Measurements from ENCODE around the gene CUBN.

Gene CUBN

DNA sequence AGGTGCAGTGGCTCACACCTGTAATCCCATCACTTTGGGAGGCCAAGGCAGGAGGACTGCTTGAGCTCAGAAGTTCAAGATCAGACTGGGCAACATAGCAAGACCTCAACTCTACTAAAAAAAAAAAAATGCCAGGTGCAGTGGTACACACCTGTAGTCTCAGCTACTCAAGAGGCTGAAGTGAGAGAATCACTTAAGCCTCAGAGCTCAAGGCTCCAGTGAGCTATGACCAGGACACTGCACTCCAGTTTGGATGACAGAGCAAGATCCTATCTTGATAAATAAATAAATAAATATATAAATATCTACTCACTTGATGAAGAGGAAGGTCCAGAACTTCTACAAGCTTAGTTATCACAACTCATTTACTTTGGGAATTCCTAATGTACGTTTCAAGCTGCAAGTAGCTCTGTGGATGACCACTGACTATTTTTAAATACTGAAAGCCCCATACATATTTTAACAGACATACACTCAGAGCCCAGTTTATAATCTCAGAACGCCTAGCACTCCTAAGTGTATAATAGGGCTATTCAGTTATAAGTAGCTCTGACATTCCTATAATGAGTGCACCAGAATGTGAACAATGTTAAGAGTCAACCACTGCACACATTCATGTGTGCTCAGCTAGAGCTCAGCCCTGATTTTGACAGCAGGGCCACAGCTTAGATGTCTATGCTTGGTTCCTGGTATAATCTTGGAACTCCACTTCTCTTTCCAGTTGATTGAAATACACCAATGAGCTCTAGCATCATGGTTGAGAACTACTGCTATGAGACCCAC lies 119.1 kb downstream of the CUBN start:
- H3K27ac ChIP-seq = no peak overlapping the region
- TF ChIP-seq CTCF (conservative IDR thresholded peaks at IDR 0.05) = no peak
- TF ChIP-seq ZFX (IDR thresholded peaks at IDR 0.05) = no peak

GRCh38 chr10:17009212-17009700 lies 120.4 kb downstream of the CUBN start:
- no peak overlapping the region for H3K27ac ChIP-seq

DNA sequence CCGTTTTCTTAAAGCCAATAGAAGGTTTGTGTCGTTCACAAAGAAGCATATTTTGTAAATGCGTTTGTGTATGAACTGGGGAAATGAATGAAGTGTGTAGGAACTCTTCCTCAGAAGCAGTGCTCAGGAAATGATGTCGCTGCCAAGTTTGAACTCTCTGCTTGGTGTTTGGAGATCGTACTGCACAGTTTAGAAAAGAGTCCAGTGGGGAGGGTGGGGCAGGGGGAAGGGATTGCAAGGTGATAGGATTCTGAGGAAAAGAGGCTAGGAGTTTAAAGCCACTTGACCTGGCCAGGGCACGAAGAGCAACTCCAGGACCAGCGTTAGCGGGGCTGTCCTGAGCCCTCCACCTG lies 122.2 kb downstream of the CUBN start:
- TF ChIP-seq ZFX (IDR thresholded peaks at IDR 0.05) (no peak), CTCF (conservative IDR thresholded peaks at IDR 0.05) (no peak)
- no peak overlapping the region for H3K27ac ChIP-seq

More at GRCh38 chr10:17009212-17009700, 120.4 kb downstream of the CUBN start:
- TF ChIP-seq ZFX (IDR thresholded peaks at IDR 0.05) (no peak), CTCF (conservative IDR thresholded peaks at IDR 0.05) (no peak)

DNA sequence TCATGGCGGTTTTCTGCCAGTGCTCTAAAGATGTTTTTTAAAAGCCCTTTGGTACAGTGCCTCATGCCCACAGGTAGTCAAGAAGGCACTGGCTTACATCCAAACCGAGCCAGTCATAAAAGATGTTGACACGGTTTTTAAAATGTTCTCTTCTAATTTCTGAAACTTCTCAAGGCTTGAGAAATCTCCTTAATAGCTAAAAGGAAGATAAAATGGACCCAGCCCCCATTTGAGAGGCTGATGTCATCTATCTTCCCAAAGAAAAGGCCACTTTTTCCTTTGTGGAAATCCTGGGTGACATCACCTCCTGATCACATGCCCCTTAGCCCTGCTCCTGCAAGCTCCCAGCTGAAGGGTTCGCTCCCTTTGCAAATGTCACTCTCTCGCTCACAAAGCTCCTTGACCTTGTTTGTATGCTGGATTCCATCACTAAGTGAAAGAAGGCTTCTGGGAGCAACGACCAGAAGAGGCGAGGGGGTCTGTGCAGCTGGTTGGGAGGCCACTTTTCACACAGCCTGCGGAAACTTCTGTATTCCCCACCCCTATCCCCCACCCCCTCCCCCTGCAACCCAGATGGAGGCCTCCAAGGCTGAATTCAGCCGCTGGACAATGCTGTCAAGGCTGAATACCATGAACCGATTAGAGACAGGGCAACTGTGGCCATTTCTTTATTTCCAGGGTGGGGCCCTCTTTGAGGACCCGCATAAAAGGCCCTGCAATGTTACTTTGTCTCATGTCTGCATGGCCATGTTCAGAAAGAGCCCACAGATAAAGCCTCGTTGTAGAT lies 122.8 kb downstream of the CUBN start:
- no peak overlapping the region for H3K27ac ChIP-seq
- TF ChIP-seq ZFX (IDR thresholded peaks at IDR 0.05) = no peak
- TF ChIP-seq CTCF (conservative IDR thresholded peaks at IDR 0.05) = no peak

DNA sequence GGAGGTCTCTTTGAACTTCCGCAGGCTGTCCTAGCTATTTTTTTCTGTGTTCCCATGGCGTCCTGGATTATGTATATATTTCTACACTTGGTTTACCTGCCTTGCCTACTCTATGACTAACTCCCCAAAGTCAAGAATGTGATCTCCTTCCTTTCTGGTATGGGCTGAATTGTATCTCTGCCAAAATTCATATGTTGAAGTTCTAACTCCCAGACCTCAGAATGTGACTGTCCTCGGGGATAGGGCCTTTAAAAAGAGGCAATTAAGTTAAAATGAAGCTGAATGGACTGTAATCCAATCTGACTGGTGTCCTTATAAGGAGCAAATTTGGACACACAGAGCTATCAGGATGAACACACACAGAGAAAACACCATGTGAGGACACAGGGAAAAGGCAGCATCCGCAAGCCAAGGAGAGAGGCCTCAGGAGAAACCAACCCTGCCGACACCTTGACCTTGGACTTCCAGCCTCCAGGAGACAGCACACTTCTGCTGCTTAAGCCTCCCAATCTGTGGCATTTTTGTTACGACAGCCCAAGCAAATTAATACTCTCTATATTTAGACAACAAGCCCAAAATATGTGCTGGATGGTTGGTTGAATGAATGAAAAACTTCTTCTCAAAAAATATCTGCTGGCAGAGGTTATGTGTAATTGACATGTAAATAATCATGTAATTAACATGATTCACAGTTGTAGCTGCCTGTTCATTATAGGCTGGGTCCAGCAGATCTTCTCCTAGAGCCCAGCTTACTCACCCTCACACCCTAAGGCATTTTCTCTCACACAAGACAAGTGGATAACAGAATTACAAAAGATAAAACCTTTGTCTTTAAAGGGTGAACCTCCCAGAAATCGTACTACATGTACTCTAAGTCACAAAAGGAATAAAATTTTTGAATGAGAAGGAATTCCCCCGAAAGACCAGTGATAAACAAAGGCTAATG lies 123.7 kb downstream of the CUBN start:
- H3K27ac ChIP-seq = no peak overlapping the region
- TF ChIP-seq CTCF (conservative IDR thresholded peaks at IDR 0.05) = no peak
- no peak for TF ChIP-seq ZFX (IDR thresholded peaks at IDR 0.05)

DNA sequence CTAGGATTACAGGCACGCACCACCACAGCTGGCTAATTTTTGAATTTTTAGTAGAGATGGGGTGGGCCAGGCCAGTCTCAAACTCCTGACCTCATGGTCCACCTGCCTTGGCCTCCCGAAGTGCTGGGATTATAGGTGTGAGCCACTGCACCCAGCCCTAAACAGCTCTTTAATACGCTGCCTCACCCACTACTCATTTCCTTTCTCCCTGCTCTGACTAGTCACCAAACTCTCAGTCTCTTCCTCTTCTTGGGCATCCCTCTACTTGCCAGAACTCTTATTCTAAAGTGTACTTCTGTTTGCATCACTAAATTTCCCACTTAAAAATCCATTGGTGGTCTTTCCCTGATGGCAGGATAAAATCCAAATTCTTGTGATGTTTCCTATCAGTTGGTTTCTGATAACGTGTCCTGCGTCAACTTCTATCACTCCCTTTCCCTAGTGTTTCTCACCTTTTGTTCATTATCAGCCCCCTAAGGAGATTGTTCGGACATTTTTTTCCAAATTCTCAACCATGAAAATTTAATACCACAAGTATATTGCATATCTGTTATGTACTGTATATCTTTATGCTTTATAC lies 124.7 kb downstream of the CUBN start:
- TF ChIP-seq CTCF (conservative IDR thresholded peaks at IDR 0.05) (no peak), ZFX (IDR thresholded peaks at IDR 0.05) (no peak)
- H3K27ac ChIP-seq = no peak overlapping the region
